CD4-positive, alpha-beta T cell (primary cell): ENCODE results near the gene SEPTIN3. TPM values are rescaled to one million over a fixed set of nuclear protein-coding genes. Genes with fewer than 3 reads are reported as not detected.

Experiments
- ATAC-seq: fragments of 200-7000 bp; cut with Tn5 transposase; one replicate; pipeline ENCODE4 v1.10.0; 2022; ENCODE audit warnings: mild to moderate bottlenecking; ENCODE audit not compliant: poor library complexity
- CTCF ChIA-PET: fragments of 350-600 bp; sonication (Branson Sonifier 250); formaldehyde crosslinking; loops from one replicate; lab custom pipeline; 2021; ENCODE audit warnings: antibody characterized with exemption, inconsistent platforms; lab: Charles Lee
- POLR2A ChIA-PET: fragments of 350-600 bp; sonication (Branson Sonifier 250); formaldehyde crosslinking; loops from one replicate; lab custom pipeline; 2021; ENCODE audit warnings: antibody characterized with exemption, inconsistent platforms; lab: Charles Lee
- DNase-seq, 14 experiments: peaks; one replicate each; pipeline ENCODE4 v3.0.0-alpha.2; 2013 to 2020; ENCODE audit warnings: mixed read lengths in 2 of 14
- H3K27ac ChIP-seq, 2 donors: one replicate each; pipeline versions ENCODE4 v1.5.1 to v1.7.0; 2013; ENCODE audit warnings: low read length in 2 of 2, low read depth in 1 of 2, mild to moderate bottlenecking in 1 of 2
- H3K27me3 ChIP-seq, 2 experiments: 1 replicate in 1 of 2; 2 replicates in 1 of 2; pipeline versions ENCODE4 v1.6.1 to v1.7.0; 2013; ENCODE audit warnings: low read length in 2 of 2, control low read depth in 1 of 2, mild to moderate bottlenecking in 1 of 2, moderate library complexity in 1 of 2; ENCODE audit not compliant: insufficient read depth in 2 of 2, control insufficient read depth in 1 of 2
- H3K36me3 ChIP-seq: one replicate; pipeline ENCODE4 v1.6.1; 2013; ENCODE audit warnings: low read length, control low read depth; ENCODE audit not compliant: insufficient read depth
- H3K4me1 ChIP-seq: one replicate; pipeline ENCODE4 v1.6.1; 2013; ENCODE audit warnings: low read length, control low read depth; ENCODE audit not compliant: insufficient read depth
- H3K4me3 ChIP-seq: one replicate; pipeline ENCODE4 v1.5.1; 2013; ENCODE audit warnings: mild to moderate bottlenecking, low read length, moderate library complexity
- H3K9me3 ChIP-seq, 2 experiments: 1 replicate in 1 of 2; 2 replicates in 1 of 2; pipeline versions ENCODE4 v1.6.1 to v1.7.0; 2013; ENCODE audit warnings: low read length in 2 of 2, mild to moderate bottlenecking in 2 of 2, control low read depth in 1 of 2, moderate library complexity in 1 of 2; ENCODE audit not compliant: control insufficient read depth in 1 of 2, insufficient read depth in 1 of 2
- H3K27ac Mint-ChIP-seq: one replicate; pipeline ENCODE4 v1.8.0; 2020; ENCODE audit warnings: mixed read lengths
- H3K27me3 Mint-ChIP-seq: one replicate; pipeline ENCODE4 v1.8.0; 2021; ENCODE audit warnings: mixed read lengths
- H3K36me3 Mint-ChIP-seq: one replicate; pipeline ENCODE4 v1.8.0; 2021; ENCODE audit warnings: low read depth, mixed read lengths
- H3K4me1 Mint-ChIP-seq: one replicate; pipeline ENCODE4 v1.8.0; 2021; ENCODE audit warnings: low read depth, mixed read lengths
- H3K4me3 Mint-ChIP-seq: one replicate; pipeline ENCODE4 v1.8.0; 2020; ENCODE audit warnings: mild to moderate bottlenecking, mixed read lengths
- H3K9me3 Mint-ChIP-seq: one replicate; pipeline ENCODE4 v1.8.0; 2020; ENCODE audit warnings: mixed read lengths
- CTCF ChIP-seq: fragments of 200-600 bp; IDR thresholded peaks from one replicate; pipeline ENCODE4 v1.8.0; 2022; ENCODE audit warnings: antibody characterized with exemption, mild to moderate bottlenecking
- intact Hi-C, 2 experiments: fragments of 100-400 bp; cut with DNase I in 1 of 2; cut with micrococcal nuclease in 1 of 2; formaldehyde crosslinking; loops; one replicate each; pipeline versions ENCODE4 v1.15.1 to v1.9.0; 2023 to 2025; cut with DNase I, micrococcal nuclease
- total RNA-seq, 174 experiments: library from RNA in 2 of 174; stranded (reverse) in 2 of 174; gene quantifications; one replicate each; pipeline ENCODE4 v1.2.3 and lab custom pipeline; 2021 to 2026

Gene SEPTIN3
- total RNA-seq, 2 experiments from 2014 or later = 0.20 to 0.22 TPM

- Histone ChIP-seq H3K9me3 (no peaks in the 10 kb centered on the region), H3K27ac (no peak overlapping the region), H3K4me3 (no peak overlapping the region), H3K27me3 (no peaks in the 10 kb centered on the region), H3K4me1 (peaks cover 56% of the 10 kb centered on the region), H3K36me3 (no peaks in the 10 kb centered on the region)
- H3K27me3 Mint-ChIP-seq = no peaks in the 10 kb centered on the region
- peak overlapping the region; percentile 9 for H3K4me3 Mint-ChIP-seq
- no peaks in the 10 kb centered on the region for H3K9me3 Mint-ChIP-seq
- peaks cover 46% of the 10 kb centered on the region for H3K4me1 Mint-ChIP-seq
- intact Hi-C loops = no loop called here
- ChIA-PET CTCF (interaction anchor here (1.5 to 2.1 kb wide), 3 partner anchors 17 to 246 kb away, joined by 4 to 10 read pairs (median 5); partner anchors contain the start of gene TNFRSF13C), POLR2A (interaction anchor here (1.1 to 1.2 kb wide), 2 partner anchors 111 to 143 kb away, joined by 3 to 5 read pairs; partner anchors contain the start of genes CCDC134 and SREBF2)
- H3K36me3 Mint-ChIP-seq = peaks cover 4% of the 10 kb centered on the region
- TF ChIP-seq CTCF = no peak
- no peak for DNase-seq
- H3K27ac Mint-ChIP-seq = peak overlapping the region; percentile 2
- ATAC-seq = no peak
These were observed 25.5 kb upstream of the SEPTIN3 start for GRCh38 chr22:41943661-41944209.

- DNase-seq = peak; percentile 71 to 91 (median 82)
- Histone ChIP-seq H3K4me3 (peak within 1 kb of the TSS; percentile 95), H3K9me3 (no peaks in the 10 kb centered on the region), H3K4me1 (peaks cover 25% of the 10 kb centered on the region), H3K27ac (no peak within 1 kb of the TSS), H3K36me3 (no peaks in the 10 kb centered on the region), H3K27me3 (no peaks in the 10 kb centered on the region)
- peak within 1 kb of the TSS; percentile 62 for H3K27ac Mint-ChIP-seq
- H3K4me3 Mint-ChIP-seq = peak within 1 kb of the TSS; percentile 97
- intact Hi-C loops = loop anchor here in 1 of 2 experiments (2.0 kb wide), 1 partner anchor 52 kb away; the partner anchor contains the start of gene WBP2NL
- CTCF ChIA-PET = interaction anchor here (1.0 to 1.6 kb wide), 6 partner anchors 21 to 1208 kb away, joined by 3 to 12 read pairs (median 4); partner anchors contain the start of genes SREBF2 and TNFRSF13C
- no peaks in the 10 kb centered on the region for H3K36me3 Mint-ChIP-seq
- H3K27me3 Mint-ChIP-seq = no peaks in the 10 kb centered on the region
- POLR2A ChIA-PET = interaction anchor here (0.7 to 2.1 kb wide), 12 partner anchors 27 to 497 kb away, joined by 3 to 24 read pairs (median 6); partner anchors contain the start of genes CCDC134, MEI1, NDUFA6 and SMDT1
- ATAC-seq = peak; percentile 94
- H3K4me1 Mint-ChIP-seq = peaks cover 15% of the 10 kb centered on the region
- TF ChIP-seq CTCF = no peak
- H3K9me3 Mint-ChIP-seq = no peaks in the 10 kb centered on the region
These were observed 22.4 kb upstream of the SEPTIN3 start, which contains the start of gene CENPM for GRCh38 chr22:41946629-41947423. TSS of gene CENPM (minus strand) at chr22:41947152. CDS start at chr22:41947076, 76 bp downstream.

GRCh38 chr22:41947424-41948080 lies 21.7 kb upstream of the SEPTIN3 start:
- H3K36me3 Mint-ChIP-seq = no peaks in the 10 kb centered on the region
- peak overlapping the region; percentile 62 for H3K27ac Mint-ChIP-seq
- no peaks in the 10 kb centered on the region for H3K36me3 ChIP-seq
- H3K9me3 ChIP-seq = no peaks in the 10 kb centered on the region
- ChIA-PET POLR2A (interaction anchor here (0.6 to 2.1 kb wide), 11 partner anchors 11 to 497 kb away, joined by 3 to 24 read pairs (median 7); partner anchors contain the start of genes CCDC134, MEI1, SMDT1 and SNU13), CTCF (interaction anchor here (1.0 to 1.5 kb wide), 2 partner anchors 250 to 280 kb away, joined by 3 read pairs; no protein-coding TSS in a partner anchor)
- H3K4me3 ChIP-seq = peak overlapping the region; percentile 95
- no peak overlapping the region for H3K27ac ChIP-seq
- intact Hi-C loops = loop anchor here in 1 of 2 experiments (2.0 kb wide), 1 partner anchor 51 kb away; the partner anchor contains the start of gene WBP2NL
- DNase-seq = no peak
- no peaks in the 10 kb centered on the region for H3K9me3 Mint-ChIP-seq
- ATAC-seq = no peak
- peak overlapping the region; percentile 97 for H3K4me3 Mint-ChIP-seq
- H3K27me3 ChIP-seq = no peaks in the 10 kb centered on the region
- no peak for TF ChIP-seq CTCF
- peaks cover 14% of the 10 kb centered on the region for H3K4me1 Mint-ChIP-seq
- peaks cover 25% of the 10 kb centered on the region for H3K4me1 ChIP-seq
- no peaks in the 10 kb centered on the region for H3K27me3 Mint-ChIP-seq
